ENCODE data around the gene CD74. TPM values are rescaled to one million over a fixed set of nuclear protein-coding genes. Genes with fewer than 3 reads are reported as not detected.

Gene CD74
- total RNA-seq, 1 donor from 2014 or later, result 15.7 TPM

GRCh38 chr5:150447188-150447587 lies 34.5 kb upstream of the CD74 start:
- peaks cover 2% of the 10 kb centered on the region for H3K9me3 Mint-ChIP-seq (ENCODE audit: unreplicated experiment)
- peaks cover 49% of the 10 kb centered on the region for H3K79me2 ChIP-seq (ENCODE audit: insufficient read depth, low read length)
- no peaks in the 10 kb centered on the region for H3K9me3 ChIP-seq (ENCODE audit: insufficient read depth, low read depth, low read length)
- no peaks in the 10 kb centered on the region for H3K27me3 ChIP-seq (ENCODE audit: insufficient read depth, low read length)
- H3K4me2 ChIP-seq (ENCODE audit: low read length), result peak overlapping the region; percentile 90
- peaks cover 67% of the 10 kb centered on the region for H4K20me1 ChIP-seq (ENCODE audit: insufficient read depth, low read length)
- FAIRE-seq (no peak), DNase-seq (ENCODE audit: low read depth) (no peak)
- H3K4me1 Mint-ChIP-seq (ENCODE audit: low read depth, unreplicated experiment), result peaks cover 33% of the 10 kb centered on the region
- H3K36me3 Mint-ChIP-seq (ENCODE audit: low read depth, unreplicated experiment), result peaks cover 39% of the 10 kb centered on the region
- H2AFZ ChIP-seq (ENCODE audit: low read depth, low read length), result no peak overlapping the region
- peak overlapping the region; percentile 8 for H3K27ac Mint-ChIP-seq (ENCODE audit: unreplicated experiment)
- no peak overlapping the region for H3K27ac ChIP-seq (ENCODE audit: low read depth, low read length)
- no peak for TF ChIP-seq EZH2 (IDR thresholded peaks at IDR 0.05; ENCODE audit: insufficient read depth, low read length)
- TF ChIP-seq CTCF (IDR thresholded peaks at IDR 0.05; ENCODE audit: insufficient read depth, low read depth, low read length), result no peak
- H3K4me3 ChIP-seq (ENCODE audit: insufficient read depth, low read depth, low read length), result no peak overlapping the region
- H3K36me3 ChIP-seq (ENCODE audit: insufficient read depth, low read length), result peaks cover 47% of the 10 kb centered on the region
- H3K27me3 Mint-ChIP-seq (ENCODE audit: low read depth, unreplicated experiment), result no peaks in the 10 kb centered on the region
- H3K9ac ChIP-seq (ENCODE audit: low read length), result peak overlapping the region; percentile 98
- H3K4me3 Mint-ChIP-seq (ENCODE audit: unreplicated experiment), result peak overlapping the region; percentile 99
- H3K4me1 ChIP-seq (ENCODE audit: insufficient read depth, low read length), result peaks cover 24% of the 10 kb centered on the region

- Histone ChIP-seq H3K27ac (ENCODE audit: low read depth, low read length) (peak overlapping the region; percentile 13), H2AFZ (ENCODE audit: low read depth, low read length) (no peak overlapping the region), H3K4me3 (ENCODE audit: insufficient read depth, low read depth, low read length) (no peak overlapping the region), H4K20me1 (ENCODE audit: insufficient read depth, low read length) (peaks cover 73% of the 10 kb centered on the region), H3K4me1 (ENCODE audit: insufficient read depth, low read length) (peaks cover 24% of the 10 kb centered on the region), H3K9me3 (ENCODE audit: insufficient read depth, low read depth, low read length) (no peaks in the 10 kb centered on the region), H3K36me3 (ENCODE audit: insufficient read depth, low read length) (peaks cover 47% of the 10 kb centered on the region), H3K4me2 (ENCODE audit: low read length) (peak overlapping the region; percentile 90), H3K9ac (ENCODE audit: low read length) (peak overlapping the region; percentile 98), H3K27me3 (ENCODE audit: insufficient read depth, low read length) (no peaks in the 10 kb centered on the region), H3K79me2 (ENCODE audit: insufficient read depth, low read length) (peaks cover 49% of the 10 kb centered on the region)
- Mint-ChIP-seq H3K27me3 (ENCODE audit: low read depth, unreplicated experiment) (no peaks in the 10 kb centered on the region), H3K27ac (ENCODE audit: unreplicated experiment) (peak overlapping the region; percentile 51), H3K4me1 (ENCODE audit: low read depth, unreplicated experiment) (peaks cover 39% of the 10 kb centered on the region), H3K36me3 (ENCODE audit: low read depth, unreplicated experiment) (peaks cover 39% of the 10 kb centered on the region), H3K4me3 (ENCODE audit: unreplicated experiment) (peak overlapping the region; percentile 99), H3K9me3 (ENCODE audit: unreplicated experiment) (peaks cover 2% of the 10 kb centered on the region)
- DNase-seq (ENCODE audit: low read depth) (no peak), FAIRE-seq (no peak)
- no peak for TF ChIP-seq CTCF (IDR thresholded peaks at IDR 0.05; ENCODE audit: insufficient read depth, low read depth, low read length)
- no peak for TF ChIP-seq EZH2 (IDR thresholded peaks at IDR 0.05; ENCODE audit: insufficient read depth, low read length)
Measured at GRCh38 chr5:150446583-150446982, 33.9 kb upstream of the CD74 start.

GRCh38 chr5:150446088-150446487 lies 33.4 kb upstream of the CD74 start:
- H3K4me3 Mint-ChIP-seq (ENCODE audit: unreplicated experiment), result peak overlapping the region; percentile 99
- DNase-seq (ENCODE audit: low read depth), result no peak
- H3K36me3 ChIP-seq (ENCODE audit: insufficient read depth, low read length), result peaks cover 47% of the 10 kb centered on the region

More at GRCh38 chr5:150446088-150446487, 33.4 kb upstream of the CD74 start:
- Histone ChIP-seq H4K20me1 (ENCODE audit: insufficient read depth, low read length) (peaks cover 76% of the 10 kb centered on the region), H3K9ac (ENCODE audit: low read length) (peak overlapping the region; percentile 98), H2AFZ (ENCODE audit: low read depth, low read length) (no peak overlapping the region), H3K4me1 (ENCODE audit: insufficient read depth, low read length) (peaks cover 24% of the 10 kb centered on the region), H3K9me3 (ENCODE audit: insufficient read depth, low read depth, low read length) (no peaks in the 10 kb centered on the region), H3K4me3 (ENCODE audit: insufficient read depth, low read depth, low read length) (no peak overlapping the region), H3K27me3 (ENCODE audit: insufficient read depth, low read length) (no peaks in the 10 kb centered on the region), H3K4me2 (ENCODE audit: low read length) (peak overlapping the region; percentile 90), H3K79me2 (ENCODE audit: insufficient read depth, low read length) (peaks cover 49% of the 10 kb centered on the region), H3K27ac (ENCODE audit: low read depth, low read length) (no peak overlapping the region)
- no peak for FAIRE-seq
- Mint-ChIP-seq H3K27ac (ENCODE audit: unreplicated experiment) (peak overlapping the region; percentile 51), H3K4me1 (ENCODE audit: low read depth, unreplicated experiment) (peaks cover 40% of the 10 kb centered on the region), H3K36me3 (ENCODE audit: low read depth, unreplicated experiment) (peaks cover 39% of the 10 kb centered on the region), H3K27me3 (ENCODE audit: low read depth, unreplicated experiment) (no peaks in the 10 kb centered on the region), H3K9me3 (ENCODE audit: unreplicated experiment) (peaks cover 2% of the 10 kb centered on the region)
- TF ChIP-seq EZH2 (IDR thresholded peaks at IDR 0.05; ENCODE audit: insufficient read depth, low read length) (no peak), CTCF (IDR thresholded peaks at IDR 0.05; ENCODE audit: insufficient read depth, low read depth, low read length) (no peak)

Measured in astrocyte (in vitro differentiated cells and primary cell).